B cell (primary cell): ENCODE measurements around the gene RAP2C.

Experiments
- EZH2 ChIP-seq: IDR thresholded peaks from 2 replicates; pipeline ENCODE4 v1.6.1; 2012; ENCODE audit warnings: borderline replicate concordance, low read depth, mild to moderate bottlenecking, moderate library complexity, low read length; ENCODE audit not compliant: insufficient read depth, poor library complexity, severe bottlenecking
- TF ChIP-seq, protein P1 (sequence below): fragments of 200-600 bp; IDR thresholded peaks from one replicate; pipeline ENCODE4 v1.8.0; 2022; ENCODE audit warnings: antibody characterized with exemption, mild to moderate bottlenecking

DNA sequence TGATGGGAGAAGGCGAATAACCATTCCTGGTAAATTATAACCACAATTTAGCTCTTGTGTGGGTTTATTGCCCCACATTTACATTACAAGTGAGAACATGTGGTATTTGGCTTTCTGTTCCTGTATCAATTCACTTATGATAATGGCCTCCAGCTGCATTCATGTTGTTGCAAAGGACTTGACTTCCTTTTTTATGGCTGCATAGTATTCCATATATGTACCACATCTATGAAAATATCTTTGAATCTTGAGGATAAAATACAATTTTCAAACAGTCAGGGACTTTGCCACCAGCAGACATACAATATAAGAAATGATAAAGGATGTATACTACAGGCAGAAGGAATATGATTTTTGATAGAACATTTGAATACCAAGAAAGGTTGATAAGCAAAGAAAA, 27.3 kb downstream of the RAP2C start:
- TF ChIP-seq, protein P1, sequence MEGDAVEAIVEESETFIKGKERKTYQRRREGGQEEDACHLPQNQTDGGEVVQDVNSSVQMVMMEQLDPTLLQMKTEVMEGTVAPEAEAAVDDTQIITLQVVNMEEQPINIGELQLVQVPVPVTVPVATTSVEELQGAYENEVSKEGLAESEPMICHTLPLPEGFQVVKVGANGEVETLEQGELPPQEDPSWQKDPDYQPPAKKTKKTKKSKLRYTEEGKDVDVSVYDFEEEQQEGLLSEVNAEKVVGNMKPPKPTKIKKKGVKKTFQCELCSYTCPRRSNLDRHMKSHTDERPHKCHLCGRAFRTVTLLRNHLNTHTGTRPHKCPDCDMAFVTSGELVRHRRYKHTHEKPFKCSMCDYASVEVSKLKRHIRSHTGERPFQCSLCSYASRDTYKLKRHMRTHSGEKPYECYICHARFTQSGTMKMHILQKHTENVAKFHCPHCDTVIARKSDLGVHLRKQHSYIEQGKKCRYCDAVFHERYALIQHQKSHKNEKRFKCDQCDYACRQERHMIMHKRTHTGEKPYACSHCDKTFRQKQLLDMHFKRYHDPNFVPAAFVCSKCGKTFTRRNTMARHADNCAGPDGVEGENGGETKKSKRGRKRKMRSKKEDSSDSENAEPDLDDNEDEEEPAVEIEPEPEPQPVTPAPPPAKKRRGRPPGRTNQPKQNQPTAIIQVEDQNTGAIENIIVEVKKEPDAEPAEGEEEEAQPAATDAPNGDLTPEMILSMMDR = no peak
- no peak for TF ChIP-seq EZH2
